ENCODE results near the gene LMOD3.

LMOD3 gene

GRCh38 chr3:69063636-69064035 lies 58.8 kb downstream of the LMOD3 start:
- TF ChIP-seq, protein P1, sequence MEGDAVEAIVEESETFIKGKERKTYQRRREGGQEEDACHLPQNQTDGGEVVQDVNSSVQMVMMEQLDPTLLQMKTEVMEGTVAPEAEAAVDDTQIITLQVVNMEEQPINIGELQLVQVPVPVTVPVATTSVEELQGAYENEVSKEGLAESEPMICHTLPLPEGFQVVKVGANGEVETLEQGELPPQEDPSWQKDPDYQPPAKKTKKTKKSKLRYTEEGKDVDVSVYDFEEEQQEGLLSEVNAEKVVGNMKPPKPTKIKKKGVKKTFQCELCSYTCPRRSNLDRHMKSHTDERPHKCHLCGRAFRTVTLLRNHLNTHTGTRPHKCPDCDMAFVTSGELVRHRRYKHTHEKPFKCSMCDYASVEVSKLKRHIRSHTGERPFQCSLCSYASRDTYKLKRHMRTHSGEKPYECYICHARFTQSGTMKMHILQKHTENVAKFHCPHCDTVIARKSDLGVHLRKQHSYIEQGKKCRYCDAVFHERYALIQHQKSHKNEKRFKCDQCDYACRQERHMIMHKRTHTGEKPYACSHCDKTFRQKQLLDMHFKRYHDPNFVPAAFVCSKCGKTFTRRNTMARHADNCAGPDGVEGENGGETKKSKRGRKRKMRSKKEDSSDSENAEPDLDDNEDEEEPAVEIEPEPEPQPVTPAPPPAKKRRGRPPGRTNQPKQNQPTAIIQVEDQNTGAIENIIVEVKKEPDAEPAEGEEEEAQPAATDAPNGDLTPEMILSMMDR (IDR thresholded peaks at IDR 0.05): no peak
- TF ChIP-seq ZFX (IDR thresholded peaks at IDR 0.05; ENCODE audit: borderline replicate concordance): no peak
- H3K27ac ChIP-seq: no peak overlapping the region

- no peak for TF ChIP-seq ZFX (IDR thresholded peaks at IDR 0.05; ENCODE audit: borderline replicate concordance)
- TF ChIP-seq, protein P1 (IDR thresholded peaks at IDR 0.05): no peak
- H3K27ac ChIP-seq: no peak overlapping the region
Observed at GRCh38 chr3:69059688-69060087, 62.7 kb downstream of the LMOD3 start.

- TF ChIP-seq, protein P1 (IDR thresholded peaks at IDR 0.05): no peak
- no peak for TF ChIP-seq ZFX (IDR thresholded peaks at IDR 0.05; ENCODE audit: borderline replicate concordance)
- H3K27ac ChIP-seq: no peak overlapping the region
Observed at GRCh38 chr3:69058947-69059224, 63.5 kb downstream of the LMOD3 start.

DNA sequence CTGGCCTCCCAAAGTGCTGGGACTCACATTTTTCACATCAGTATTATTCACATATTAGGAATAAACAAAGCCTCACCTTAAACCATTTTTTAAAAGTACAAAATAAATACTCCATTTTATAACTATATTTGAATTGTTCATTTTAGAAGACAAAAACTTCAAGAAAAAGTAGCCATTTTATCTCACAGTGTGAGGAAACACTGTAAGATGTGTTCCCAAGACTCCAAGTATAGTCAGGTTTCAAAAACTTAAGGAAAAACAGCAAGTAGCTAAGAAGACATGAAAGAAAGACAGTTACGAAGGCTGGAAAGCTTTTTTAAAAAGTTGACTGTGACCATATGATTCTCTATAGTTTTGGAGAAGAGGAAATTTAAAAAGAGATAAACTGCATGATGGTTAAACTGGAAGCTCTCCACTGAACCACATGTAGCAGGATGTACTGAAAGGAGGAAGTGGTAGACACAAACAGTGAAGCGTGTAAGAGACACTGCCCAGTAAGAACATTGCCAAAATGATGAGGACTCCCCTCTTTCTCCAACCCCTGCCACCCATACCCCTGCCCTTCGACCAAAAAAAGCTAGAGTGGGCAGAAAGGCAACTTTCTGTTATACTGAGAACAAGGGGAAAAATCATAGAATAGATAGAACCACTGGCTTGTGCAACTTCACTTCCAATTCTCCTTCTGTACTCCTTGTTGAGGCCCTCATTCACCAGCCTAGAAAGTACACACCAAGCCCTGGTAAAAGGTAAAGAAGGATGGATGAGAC lies 64.0 kb downstream of the LMOD3 start:
- TF ChIP-seq, protein P1 (IDR thresholded peaks at IDR 0.05): no peak
- no peak for TF ChIP-seq ZFX (IDR thresholded peaks at IDR 0.05; ENCODE audit: borderline replicate concordance)
- H3K27ac ChIP-seq: no peak overlapping the region

Measured in 22Rv1 (cell line).